HG03520 (cell line): ENCODE measurements around the gene PDZK1.
"Not testable (repeated sequence)": the region's sequence is repeated elsewhere in the genome, so short reads cannot be mapped to it uniquely, and the experiment has no call there.

Experiments
- ATAC-seq: cut with Tn5 transposase; IDR thresholded peaks from one replicate; pipeline ENCODE4 v1.9.1; 2021; ENCODE audit warnings: mild to moderate bottlenecking, moderate library complexity; ENCODE audit not compliant: unreplicated experiment

Gene PDZK1

DNA sequence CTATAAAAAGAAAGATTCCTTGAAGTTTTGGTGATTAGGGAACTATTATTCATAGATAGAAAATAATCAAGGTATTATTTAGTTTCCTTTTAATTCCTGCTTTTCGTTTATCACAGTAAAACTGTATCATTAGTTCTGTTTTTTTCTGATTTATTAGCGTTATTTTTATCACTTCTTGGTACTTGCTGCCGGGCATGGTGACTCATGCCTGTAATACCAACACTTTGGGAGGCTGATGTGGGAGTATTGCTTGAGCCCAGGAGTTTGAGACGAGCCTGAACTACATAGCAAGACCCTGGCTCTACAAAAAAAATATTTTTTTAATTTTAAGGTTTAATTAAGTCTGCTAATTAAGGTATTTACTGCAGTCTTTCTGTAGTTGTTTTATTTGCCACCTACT is 42.2 kb downstream of the PDZK1 start:
- not testable (repeated sequence) for ATAC-seq

GRCh38 chr1:145662502-145662901 is 44.7 kb downstream of the PDZK1 start:
- ATAC-seq: not testable (repeated sequence)

DNA sequence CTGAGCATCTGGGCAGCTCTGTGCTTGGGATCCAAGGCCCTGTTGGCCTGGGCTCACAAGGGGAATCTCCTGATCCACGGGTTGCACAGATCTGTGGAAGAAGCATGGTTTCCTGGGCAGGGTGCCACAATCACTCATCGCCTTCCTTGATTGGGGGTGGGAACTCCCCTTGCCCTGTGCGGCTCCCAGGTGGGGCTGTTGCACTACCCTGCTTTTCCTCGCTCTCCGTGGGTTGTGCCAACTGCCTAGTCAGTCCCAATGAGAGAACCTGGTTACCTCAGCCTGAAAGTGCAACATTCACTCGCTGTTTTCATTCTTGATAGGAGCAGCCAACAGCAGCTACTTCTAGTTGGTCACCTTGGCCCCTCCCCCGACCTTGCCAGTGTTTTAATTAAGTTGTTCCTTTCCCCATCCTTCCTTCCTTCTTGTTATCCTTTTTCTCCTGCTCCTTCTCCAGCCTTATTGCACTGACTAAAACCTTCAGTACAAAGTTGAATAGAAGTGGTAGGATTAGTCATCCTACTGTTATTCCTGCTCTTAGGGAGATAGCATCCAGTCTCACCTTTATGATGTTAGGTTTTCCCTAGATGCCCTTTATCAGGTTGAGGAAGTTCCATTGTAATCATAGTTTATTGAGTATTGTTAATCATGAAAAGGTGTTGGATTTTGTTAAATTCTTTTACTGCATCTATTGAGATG is 50.8 kb downstream of the PDZK1 start:
- ATAC-seq: not testable (repeated sequence)

GRCh38 chr1:145643990-145644389 is 63.2 kb downstream of the PDZK1 start:
- not testable (repeated sequence) for ATAC-seq

DNA sequence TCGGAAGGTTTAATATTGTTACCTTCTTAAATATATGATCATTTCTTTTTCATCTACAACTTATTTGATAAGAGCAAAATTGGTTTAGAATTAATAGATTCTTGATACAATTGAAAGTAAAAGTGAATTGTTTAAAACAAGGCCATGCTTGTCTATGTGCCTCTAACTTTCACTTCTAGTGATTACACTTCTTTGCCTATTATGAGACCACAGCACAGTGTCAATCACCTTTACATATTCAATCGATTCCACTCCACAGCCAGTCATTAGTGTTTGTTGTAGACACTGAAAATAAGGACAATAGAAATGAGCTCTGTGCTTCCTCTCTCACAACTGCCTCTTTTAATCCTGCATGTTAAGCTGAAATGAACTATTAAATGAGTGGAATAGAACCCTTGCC is 65.3 kb downstream of the PDZK1 start:
- ATAC-seq: not testable (repeated sequence)

DNA sequence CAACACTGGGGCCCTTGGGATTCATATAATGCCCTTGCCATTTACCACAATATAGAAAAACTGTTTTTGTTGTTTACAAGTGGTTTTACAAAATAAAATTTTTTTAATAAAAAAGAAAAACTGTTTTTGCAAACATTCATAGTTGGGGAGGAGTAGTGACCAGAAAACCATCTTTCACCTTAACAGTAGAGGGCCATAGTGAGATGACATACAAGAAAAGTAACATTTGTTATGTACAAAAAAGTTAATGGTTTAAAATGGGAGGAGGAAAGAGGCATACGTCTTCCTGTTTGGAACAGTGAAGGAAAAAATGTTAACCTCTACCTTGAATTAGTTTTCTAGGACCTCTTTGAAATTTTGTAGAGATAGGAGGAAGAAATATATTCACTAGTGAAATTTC is 70.9 kb downstream of the PDZK1 start:
- ATAC-seq: not testable (repeated sequence)

DNA sequence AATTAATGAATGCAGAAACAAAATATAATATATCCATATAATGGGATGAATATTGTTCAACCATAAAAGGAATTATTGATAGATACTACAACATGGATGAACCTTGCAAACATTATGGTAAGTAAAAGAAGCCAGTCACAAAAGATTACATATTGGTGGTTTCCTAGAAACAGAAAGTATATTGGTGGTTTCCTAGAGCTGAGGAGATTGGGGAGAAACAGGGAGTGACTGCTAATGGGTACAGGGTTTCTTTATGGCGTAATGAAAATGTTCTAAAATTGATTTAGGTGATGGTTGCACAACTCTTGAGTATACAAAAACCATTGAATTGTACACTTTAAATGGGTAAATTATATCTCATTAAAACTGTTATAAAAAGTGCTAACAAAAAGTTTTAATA is 85.0 kb downstream of the PDZK1 start:
- ATAC-seq: not testable (repeated sequence)
